HG03066 (cell line): ENCODE measurements around the gene A1BG.
"Not testable (repeated sequence)": the region's sequence is repeated elsewhere in the genome, so short reads cannot be mapped to it uniquely, and the experiment has no call there.

Experiments
- ATAC-seq: cut with Tn5 transposase; IDR thresholded peaks from one replicate; pipeline ENCODE4 v1.9.1; 2021; ENCODE audit warnings: low read depth; ENCODE audit not compliant: unreplicated experiment

The A1BG gene

DNA sequence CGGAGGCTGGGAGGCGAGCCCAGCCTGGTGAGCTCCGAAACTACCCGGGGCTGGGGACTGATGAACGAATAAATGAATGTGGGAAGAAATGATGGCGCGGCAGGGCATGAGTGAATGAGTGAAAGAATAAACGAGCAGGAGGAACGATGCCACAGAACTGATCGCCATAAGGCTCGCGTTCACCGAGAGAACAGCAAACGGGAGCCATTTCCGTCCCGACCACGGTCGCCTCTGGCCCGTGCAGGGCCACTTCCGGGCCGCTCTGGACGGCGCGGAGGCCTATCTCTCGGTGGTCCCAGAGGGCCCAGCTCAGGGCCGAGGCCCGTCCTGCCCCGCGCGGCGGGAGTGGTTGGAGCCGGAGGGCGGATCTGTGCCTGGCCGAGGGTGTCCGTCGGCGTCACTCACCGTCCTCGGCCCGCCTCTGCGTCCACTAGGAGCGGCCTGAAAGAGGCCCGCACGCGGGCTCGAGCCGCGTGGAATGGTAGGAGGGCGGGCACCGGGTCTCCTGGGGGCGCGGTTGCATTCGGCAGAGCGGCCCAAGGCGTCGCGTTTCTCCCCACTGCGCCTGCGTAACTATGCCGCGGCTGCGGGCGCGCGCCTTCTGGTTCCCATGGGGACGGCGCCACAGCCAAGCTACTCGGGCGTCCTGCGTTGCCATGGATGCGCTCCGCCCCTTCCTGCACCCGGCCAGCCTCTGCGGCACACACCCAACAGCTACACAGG is 9.1 kb upstream of the A1BG start, which contains the start of gene ZNF497:
Gene ZNF497, minus strand, starts transcription at position 480 of the 723 bp plus-strand sequence. CDS start 5,116 bp downstream, outside the sequence.
- ATAC-seq: peak; percentile 81

DNA sequence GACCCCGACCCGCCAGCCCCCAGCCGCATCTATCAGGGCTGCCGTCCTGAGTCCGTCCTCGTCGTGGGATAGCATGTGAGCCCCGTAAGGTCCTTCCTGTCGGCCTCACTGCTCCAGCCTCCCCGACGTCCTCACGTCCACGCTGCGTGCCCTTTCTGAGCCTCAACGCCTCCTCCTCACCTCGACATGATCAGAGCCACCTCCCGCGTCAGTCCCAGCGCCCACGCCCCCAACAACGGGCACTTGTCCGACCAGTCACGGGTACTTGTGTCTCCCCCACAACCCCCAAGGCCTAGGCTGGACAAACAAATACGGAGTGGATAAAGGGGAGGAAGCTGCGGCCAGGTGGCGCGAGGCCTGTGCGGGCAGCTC is 8.6 kb upstream of the A1BG start:
- no peak for ATAC-seq

DNA sequence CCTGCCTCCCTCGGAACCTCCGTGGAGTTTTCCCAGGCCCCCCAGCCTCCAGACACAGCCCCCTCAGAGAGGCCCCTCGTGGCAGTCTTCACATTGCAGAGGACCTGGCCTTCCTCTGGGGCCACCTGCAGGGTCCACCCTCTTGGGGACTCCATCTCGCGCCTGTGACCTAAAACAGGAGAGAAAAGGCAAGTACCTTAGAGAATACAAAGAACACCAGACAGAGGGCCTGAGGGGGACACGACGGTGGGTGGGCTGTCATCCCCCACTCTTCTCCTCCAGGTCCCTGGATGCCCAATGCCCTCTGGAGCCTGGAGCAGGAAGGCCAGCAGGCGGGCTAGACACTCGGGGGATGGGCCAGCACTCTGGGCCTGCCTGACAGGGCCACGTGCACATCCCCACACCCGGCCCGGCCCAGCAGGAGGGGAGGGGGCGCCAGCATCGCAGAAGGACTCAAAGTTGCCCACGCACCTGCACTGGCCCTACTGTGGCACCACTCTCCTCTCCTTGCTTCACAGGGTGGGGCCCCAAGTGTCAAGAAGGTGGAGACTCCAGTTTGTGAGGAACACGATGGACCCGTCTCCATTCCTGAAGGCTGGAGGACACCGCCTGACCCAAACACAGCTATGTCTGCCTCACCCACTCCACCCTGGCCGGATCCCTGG is 4.3 kb upstream of the A1BG start:
- ATAC-seq: no peak

DNA sequence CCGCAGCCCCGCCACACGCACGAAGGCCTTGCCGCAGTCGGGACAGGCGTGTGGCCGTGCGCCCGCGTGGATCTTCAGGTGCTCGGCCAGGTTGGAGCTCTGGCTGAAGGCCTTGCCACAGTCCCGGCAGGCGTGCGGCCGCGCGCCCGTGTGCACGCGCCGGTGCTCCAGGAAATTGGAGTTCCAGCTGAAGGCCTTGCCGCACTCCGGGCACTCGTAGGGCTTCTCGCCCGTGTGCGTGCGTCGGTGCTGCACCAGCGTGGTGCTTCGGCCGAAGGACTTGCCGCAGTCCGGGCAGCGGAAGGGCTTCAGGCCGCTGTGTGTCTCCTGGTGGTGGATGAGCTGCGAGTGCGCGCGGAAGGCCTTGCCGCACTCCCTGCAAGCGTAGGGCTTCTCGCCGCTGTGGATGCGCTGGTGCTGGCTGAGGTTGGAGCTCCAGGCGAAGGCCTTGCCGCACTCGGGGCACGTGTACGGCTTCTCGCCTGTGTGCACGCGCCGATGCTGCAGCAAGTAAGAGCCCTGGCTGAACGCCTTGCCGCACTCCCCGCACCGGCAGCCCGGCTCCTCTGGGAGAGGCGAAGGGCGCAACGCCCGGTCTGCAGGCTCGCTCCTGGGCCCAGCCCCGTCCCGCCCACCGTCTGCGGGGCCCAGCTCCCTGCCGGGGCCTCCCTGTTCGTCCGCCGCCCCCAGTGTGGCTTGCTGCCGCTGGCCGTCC is 3.6 kb upstream of the A1BG start:
- no peak for ATAC-seq

DNA sequence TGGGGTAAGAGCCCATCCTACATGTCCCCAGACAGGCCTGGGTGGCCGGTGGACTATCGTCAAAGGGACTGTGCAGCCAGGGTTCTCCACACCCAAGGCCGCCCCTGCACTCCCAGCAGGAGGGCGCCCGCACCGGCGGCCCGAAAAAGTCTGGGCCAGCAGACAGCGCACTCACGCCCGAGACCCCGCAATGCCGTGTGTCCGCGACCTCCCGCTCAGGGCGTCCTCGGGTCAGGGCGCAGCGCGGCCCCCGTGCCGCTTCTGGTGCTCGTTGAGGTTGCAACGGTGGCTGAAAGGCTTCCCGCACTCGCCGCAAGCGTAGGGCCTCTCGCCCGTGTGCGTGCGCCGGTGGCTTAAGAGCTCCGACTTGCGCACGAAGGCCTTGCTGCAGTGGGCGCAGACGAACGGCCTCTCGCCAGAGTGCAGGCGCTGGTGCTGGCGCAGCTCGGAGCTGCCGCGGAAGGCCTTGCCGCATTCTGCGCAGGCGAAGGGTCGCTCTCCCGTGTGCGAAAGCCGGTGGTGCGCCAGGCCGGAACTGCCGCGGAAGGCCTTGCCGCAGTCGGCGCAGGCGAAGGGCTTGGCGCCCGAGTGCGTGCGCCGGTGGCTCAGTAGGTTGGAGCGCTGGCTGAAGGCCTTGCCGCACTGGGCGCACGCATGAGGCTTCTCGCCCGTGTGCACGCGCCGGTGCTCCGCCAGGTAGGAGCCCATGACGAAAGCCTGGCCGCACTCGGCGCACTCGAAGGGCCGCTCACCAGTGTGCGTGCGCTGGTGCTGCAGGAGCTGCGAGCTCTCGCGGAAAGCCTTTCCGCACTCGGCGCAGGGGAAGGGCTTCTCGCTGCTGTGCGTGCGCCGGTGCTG is 2.8 kb upstream of the A1BG start:
- no peak for ATAC-seq

DNA sequence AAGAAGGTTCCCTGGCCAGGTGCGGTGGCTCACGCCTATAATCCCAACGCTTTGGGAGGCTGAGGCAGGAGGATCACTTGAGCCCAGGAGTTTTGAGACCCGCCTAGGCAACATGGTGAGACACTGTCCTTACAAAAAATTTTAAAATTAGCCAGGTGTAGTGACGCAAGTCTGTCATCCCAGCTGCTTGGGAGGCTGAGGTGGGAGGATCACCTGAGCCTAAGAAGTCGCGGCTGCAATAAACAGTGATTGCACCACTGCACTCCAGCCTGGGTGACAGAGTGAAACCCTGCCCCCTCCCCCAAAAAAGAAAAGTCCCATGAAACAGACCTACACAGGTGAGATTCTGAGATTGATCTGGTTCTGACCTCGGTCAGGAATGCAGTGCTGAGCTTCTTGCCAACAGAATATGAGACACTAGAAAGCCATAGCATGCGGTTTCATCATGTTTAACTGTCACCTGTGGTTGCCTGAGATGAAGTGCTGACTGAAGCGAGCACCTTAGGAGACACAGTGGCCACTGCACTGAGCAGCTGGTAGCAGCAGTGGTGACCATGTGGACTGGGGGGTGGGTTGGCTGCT is 2.0 kb upstream of the A1BG start:
- no peak for ATAC-seq

DNA sequence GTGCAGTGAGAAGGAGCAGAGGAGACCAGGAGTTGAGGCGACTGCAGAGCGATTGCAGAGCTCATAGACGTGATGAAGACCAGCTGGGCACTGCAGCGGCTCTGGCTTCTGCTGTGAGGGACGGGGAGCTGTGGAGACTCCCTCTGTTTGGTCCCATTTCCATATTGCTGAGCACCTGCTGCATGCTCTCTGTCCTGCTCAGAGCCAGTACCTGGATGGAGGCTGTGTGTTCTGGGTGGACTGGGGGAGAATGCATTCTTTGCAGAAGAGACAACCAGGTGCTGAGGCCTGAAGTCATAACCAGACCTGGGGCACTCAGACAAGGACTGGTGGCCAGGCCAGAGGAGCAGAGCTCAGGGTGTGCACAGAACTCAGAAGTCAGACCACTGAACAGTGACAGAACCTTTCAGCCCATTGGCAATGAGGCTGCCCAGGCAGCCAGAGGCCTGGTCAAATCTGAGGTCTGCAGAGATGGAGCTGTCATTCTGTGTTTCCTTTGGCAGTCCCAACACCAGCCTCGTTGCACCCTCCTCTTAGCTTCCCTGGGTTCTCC is 1.3 kb upstream of the A1BG start:
- no peak for ATAC-seq

DNA sequence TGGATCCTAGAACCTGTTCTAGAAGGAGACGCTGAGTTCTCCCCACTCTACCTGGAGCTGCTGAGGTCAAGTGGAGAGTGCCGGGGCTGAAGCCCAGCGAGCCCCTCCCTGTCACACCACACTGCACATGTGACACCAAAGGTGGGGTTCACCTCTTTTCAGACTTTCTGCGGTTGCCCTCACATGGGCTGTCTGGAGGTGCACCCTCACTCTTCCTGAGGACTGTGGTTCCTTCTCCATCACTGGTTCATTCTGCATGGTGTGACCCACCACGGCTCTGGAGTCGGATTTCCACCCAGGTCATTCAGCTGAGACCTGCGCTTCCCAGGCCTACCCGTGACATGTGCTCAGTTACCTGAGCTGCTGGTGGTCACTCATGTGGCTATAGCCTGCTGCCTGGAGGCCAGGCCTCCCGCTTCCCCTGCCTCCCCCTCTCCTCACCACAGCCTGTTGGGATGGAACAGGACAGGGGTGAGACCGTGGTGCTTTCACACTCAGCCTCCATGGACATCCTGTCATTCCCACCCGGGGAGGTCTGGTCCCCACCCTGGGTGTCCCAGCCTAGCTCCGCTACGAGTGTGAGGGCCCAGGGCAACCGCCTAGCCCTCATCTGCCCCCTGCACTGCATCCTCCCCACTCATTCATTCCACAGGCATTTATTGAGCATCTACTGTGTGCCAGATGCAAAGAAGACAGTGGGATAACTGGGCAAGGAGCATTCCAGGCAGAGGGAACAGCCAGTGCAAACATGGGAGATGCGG is 605 bp upstream of the A1BG start:
- ATAC-seq: no peak

DNA sequence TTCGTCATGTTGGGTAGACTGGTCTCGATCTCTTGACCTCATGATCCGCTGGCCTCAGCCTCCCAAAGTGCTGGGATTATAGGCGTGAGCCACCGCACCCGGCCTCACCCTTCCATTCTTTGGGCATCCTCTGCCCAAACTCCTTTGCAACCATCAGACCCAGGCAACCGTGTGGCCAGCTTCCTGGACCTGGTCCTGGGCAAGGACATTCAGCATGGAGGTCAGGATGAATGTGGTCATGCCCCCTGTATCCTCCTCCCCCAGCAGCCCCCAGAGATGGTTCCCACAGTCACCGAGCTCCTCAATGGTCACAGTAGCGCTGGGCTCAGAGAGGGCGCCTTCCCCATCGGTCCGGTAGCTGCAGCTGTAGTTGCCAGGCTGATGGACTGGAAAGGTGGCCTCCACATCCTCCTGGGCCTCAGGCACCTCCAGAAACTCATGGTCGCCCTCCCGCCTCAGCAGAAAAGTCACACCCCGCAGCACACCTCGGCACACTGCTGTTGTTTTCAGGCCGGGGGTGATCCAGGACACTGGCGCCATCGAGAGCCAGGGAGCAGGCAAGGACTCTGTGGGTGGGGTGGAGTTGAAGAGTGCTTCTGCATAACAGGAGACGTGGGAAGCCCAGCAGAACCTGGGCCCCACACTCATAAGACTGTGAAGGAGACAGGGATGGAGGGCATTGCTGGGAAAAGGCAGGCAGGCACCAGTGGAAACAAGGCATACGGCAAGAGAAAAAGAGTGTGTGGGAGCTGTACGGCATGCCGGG is 1.1 kb downstream of the A1BG start:
- no peak for ATAC-seq

DNA sequence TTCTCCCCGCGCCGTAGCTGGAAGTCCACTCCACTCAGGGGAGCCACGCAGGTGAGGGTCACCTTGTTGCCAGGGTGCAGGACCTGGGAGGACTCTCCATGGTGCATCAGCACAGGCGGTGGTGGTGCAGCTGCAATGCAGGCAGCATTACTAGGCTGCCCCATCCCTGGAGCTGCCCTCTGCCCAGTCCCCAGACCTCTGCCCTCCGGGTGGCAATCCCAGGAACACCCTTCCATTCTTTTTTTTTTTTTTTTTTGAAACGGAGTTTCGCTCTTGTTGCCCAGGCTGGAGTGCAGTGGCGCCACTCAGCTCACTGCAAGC is 1.8 kb downstream of the A1BG start:
- no peak for ATAC-seq

DNA sequence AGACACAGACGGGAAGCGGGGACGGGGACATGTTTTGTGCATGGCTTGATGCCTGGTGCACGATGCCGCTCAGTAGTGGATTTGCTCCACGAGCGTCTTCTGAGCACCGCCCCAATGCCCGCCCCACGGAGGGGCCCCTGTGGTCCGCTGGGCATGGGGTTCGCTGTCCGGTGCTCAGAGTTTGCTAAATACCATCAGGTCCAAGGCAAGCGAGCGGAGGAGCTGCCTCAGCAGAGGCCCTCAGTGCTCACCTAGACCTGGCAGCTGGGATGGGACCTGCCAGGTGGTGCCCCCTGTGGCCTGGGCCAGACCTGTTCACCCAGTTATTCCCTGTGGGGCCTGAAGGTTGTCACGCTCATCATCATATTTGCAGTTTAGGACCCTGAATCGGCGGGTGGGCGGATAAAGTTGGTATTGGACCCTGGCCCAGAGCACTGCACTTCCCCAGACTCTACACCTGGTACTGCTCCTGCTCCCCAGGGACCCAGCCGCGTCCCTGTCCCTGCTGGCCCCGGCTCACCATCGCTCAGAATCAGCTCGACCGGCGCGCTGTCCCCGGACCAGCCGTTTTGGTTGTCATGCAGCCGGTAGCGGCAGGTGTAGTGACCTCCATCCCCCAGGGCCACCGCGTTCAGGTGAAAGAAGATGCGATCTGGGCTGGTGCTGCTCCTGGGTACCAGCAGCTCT is 2.3 kb downstream of the A1BG start:
- no peak for ATAC-seq

DNA sequence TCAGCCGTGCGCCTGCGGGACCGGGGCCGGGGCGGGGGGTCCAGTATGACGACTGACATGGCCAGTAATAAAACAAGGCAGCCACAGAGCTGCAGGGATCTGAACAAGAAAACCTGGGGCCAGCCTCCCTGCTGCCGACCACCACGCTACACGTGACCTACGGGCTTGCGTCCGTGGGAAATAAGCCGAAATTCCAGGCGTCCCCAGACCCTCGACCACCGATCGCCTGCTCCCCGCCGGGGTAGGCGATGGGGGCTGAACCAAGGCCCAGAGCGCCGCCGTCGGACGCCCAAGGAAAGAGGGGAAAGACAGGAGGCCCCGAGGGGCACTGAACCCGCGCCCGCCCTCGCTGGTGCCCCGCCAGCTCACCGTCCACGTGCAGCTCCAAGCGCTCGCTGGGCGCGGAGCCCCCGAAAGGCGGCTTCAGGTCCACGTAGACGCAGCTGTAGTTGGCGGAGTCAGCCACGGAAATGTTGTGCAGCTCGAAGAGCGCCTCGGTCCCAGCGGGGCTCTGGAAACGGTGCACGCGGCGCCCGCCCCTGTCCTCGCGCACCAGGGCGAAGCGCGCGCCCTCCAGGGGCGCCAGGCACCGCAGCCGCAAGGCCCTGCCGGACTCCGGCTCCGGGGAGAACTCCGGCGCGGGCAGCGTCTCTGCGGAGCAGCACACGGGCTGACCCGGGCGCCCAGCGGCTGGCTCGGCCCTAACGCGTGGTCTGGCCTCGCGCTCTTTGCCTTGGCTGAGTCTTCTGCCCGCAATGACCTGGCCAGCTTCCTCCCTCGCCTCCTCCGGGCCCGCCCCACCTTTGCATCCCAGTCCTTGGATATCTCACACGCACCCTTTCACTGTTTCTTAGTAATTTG is 3.1 kb downstream of the A1BG start:
- ATAC-seq: no peak

DNA sequence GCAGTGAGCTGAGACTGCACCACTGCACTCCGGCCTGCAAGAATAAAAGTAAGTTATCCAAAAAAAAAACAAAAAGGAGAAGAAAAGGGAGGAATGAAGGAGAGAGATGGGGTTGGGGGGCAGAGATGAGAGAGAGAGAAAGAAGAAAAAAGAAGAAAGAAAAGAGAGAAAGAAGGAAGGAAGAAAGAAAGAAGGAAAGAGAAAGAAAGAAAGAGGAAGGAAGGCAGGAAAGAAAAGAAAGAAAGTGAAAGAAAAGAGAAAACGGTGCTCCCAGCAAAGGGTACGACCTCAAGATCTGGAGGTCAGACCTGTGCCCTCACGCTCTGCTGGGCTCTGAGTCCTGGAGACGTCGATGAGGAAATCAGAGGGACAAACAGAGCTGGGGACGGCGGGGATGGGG is 3.7 kb downstream of the A1BG start:
- no peak for ATAC-seq

DNA sequence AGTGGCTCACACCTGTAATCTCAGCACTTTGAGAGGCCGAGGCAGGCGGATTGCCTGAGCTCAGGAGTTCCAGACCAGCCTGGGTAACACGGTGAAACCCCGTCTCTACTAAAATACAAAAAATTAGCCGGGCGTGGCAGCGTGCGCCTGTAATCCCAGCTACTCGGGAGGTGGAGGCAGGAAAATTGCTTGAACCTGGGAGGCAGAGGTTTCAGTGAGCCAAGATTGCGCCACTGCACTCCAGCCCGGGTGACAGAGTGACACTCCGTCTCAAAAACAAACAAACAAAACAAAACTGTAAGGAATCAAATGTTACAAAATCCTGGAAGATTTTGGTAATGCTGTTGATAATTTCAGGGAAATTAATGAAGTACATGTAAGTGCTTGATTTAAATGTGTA is 5.2 kb downstream of the A1BG start:
- not testable (repeated sequence) for ATAC-seq

DNA sequence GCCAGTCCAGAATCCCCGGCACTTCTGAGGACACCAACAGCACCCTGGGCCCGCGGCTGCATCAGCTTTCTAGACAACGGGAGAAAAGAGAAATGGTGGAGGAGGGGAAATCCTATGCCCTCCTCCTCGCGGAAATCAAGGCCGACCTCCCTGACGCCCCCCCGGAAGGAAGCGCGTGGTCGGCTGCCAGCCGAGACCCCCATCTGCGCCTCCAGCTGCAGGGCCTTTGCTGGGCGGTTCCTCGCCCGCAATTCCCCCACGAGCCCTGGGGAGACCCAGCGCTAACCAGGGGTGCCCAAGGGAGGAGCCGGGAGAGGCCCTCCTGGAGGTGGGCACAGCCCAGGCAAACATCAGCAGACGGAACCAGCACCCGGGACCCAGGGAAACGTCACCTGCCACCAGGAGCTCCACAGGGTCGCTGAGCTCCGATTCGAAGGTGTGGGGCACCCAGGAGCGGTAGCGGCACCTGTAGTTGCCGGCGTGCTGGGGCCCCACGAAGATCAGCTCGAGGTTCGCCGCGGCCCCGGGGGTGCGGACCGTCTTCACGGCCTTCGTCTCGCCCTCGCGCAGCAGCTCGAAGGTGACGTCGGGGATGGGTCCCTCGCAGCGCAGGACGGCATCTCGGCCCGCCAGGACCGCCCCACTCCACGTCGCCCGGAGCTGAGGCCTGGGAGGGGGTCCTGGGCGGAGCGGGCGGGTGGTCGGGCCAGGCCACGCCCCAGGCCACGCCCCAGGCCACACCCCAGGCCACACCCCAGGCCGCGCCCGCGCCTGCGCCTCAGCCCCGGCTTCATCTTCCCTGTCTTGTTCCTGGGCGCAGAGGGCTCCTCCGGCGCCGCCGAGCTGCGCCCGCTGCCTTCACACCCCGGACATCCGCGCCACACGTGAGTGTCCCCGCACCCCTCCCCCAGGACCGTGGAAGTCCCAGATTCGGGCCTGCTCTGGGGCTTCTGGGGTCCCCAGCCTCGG is 6.0 kb downstream of the A1BG start:
- ATAC-seq: peak; percentile 90

DNA sequence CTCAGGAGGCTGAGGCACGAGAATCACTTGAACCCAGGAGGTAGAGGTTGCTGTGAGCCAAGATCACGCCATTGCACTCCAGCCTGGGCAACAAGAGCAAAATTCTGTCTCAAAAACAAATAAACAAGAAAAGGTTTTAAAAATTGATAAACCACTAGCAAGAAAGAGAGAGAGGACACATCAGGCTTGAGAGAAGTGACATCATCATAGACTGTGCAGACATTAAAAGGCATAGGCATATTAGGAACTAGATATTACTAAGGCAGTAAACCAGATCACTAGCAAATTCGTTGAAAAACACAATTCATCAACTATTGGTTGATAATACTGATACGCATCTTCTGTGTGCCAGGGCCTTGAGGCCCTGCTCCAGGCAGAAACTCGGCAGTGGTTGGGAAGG is 7.7 kb downstream of the A1BG start:
- ATAC-seq: no peak
